Stimulated activated CD8-positive, alpha-beta memory T cell treated with anti-CD3 and anti-CD28 coated beads, Interleukin-15, amount 100 ng/mL, for 24 hours (primary cell): ENCODE measurements around the gene COMMD1.
"Not testable (repeated sequence)": the region's sequence is repeated elsewhere in the genome, so short reads cannot be mapped to it uniquely, and the experiment has no call there.

ENCODE experiments used
- DNase-seq: peaks from one replicate; pipeline ENCODE4 v3.0.0-alpha.2; 2020; ENCODE audit warnings: low read depth

COMMD1 gene

GRCh38 chr2:61924895-61925663 lies 19.6 kb downstream of the COMMD1 start:
- no peak for DNase-seq

- no peak for DNase-seq
Observed at GRCh38 chr2:61926531-61927477, 21.3 kb downstream of the COMMD1 start.

- no peak for DNase-seq
Observed at GRCh38 chr2:61928826-61929461, 23.5 kb downstream of the COMMD1 start.

GRCh38 chr2:61937098-61937497 lies 31.6 kb downstream of the COMMD1 start:
- DNase-seq = no peak

GRCh38 chr2:61937886-61938285 lies 32.4 kb downstream of the COMMD1 start:
- DNase-seq = no peak

GRCh38 chr2:61938511-61938910 lies 33.0 kb downstream of the COMMD1 start:
- no peak for DNase-seq

GRCh38 chr2:61943251-61943650 lies 37.8 kb downstream of the COMMD1 start:
- no peak for DNase-seq

GRCh38 chr2:61946666-61947065 lies 41.2 kb downstream of the COMMD1 start:
- DNase-seq = no peak

- DNase-seq = no peak
Observed at GRCh38 chr2:61948661-61949457, 43.4 kb downstream of the COMMD1 start.

- no peak for DNase-seq
Observed at GRCh38 chr2:61949458-61949713, 43.9 kb downstream of the COMMD1 start.

GRCh38 chr2:61949714-61950560 lies 44.5 kb downstream of the COMMD1 start:
- DNase-seq = no peak

- no peak for DNase-seq
Observed at GRCh38 chr2:61950571-61951315, 45.3 kb downstream of the COMMD1 start.

- DNase-seq = no peak
Observed at GRCh38 chr2:61951881-61952280, 46.4 kb downstream of the COMMD1 start.

- DNase-seq = no peak
Observed at GRCh38 chr2:61952288-61952687, 46.8 kb downstream of the COMMD1 start.

- not testable (repeated sequence) for DNase-seq
Observed at GRCh38 chr2:61954856-61955255, 49.4 kb downstream of the COMMD1 start.

- no peak for DNase-seq
Observed at GRCh38 chr2:61959381-61960293, 54.2 kb downstream of the COMMD1 start.

GRCh38 chr2:61961231-61961901 lies 55.9 kb downstream of the COMMD1 start:
- no peak for DNase-seq

- no peak for DNase-seq
Observed at GRCh38 chr2:61962095-61962984, 56.9 kb downstream of the COMMD1 start.
